ENCODE results near the gene LTBP4.

The LTBP4 gene

DNA sequence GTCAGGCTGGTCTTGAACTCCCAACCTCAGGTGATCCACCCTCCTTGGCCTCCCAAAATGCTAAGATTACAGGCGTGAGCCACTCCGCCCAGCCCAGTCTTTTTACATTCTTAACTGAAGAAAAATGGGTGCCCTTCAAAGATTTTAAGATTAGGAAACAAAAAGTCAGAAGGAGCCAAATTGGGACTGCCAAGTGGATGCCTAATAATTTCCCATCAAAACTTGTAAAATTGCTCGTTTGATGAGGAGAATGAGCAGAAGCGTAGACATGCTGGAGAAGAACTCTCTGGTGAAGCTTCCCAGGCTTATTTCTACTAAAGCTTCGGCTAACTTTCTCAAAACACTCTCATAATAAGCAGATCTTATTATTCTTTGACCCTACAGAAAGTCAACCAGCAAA lies 57.9 kb downstream of the LTBP4 start:
- TF ChIP-seq, protein P1, sequence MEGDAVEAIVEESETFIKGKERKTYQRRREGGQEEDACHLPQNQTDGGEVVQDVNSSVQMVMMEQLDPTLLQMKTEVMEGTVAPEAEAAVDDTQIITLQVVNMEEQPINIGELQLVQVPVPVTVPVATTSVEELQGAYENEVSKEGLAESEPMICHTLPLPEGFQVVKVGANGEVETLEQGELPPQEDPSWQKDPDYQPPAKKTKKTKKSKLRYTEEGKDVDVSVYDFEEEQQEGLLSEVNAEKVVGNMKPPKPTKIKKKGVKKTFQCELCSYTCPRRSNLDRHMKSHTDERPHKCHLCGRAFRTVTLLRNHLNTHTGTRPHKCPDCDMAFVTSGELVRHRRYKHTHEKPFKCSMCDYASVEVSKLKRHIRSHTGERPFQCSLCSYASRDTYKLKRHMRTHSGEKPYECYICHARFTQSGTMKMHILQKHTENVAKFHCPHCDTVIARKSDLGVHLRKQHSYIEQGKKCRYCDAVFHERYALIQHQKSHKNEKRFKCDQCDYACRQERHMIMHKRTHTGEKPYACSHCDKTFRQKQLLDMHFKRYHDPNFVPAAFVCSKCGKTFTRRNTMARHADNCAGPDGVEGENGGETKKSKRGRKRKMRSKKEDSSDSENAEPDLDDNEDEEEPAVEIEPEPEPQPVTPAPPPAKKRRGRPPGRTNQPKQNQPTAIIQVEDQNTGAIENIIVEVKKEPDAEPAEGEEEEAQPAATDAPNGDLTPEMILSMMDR (IDR thresholded peaks at IDR 0.05; ENCODE audit: borderline replicate concordance, extremely low read depth, low read length, poor library complexity, severe bottlenecking), result no peak
- no peak for TF ChIP-seq EZH2 (IDR thresholded peaks at IDR 0.05; ENCODE audit: borderline replicate concordance, low read depth, low read length, severe bottlenecking)
- no peaks in the 10 kb centered on the region for H4K20me1 ChIP-seq (ENCODE audit: insufficient read depth, low read length)
- DNase-seq (no peak), ATAC-seq (ENCODE audit: insufficient read depth, low read depth) (no peak)
- no peak overlapping the region for H2AFZ ChIP-seq (ENCODE audit: low read depth, low read length)
- no peaks in the 10 kb centered on the region for H3K27me3 ChIP-seq (ENCODE audit: insufficient read depth, low read length, poor library complexity)
- no peak overlapping the region for H3K4me2 ChIP-seq (ENCODE audit: insufficient read depth, low read length)
- no peaks in the 10 kb centered on the region for H3K9me3 ChIP-seq (ENCODE audit: insufficient read depth, low read length, severe bottlenecking)
- no peak overlapping the region for H3K27ac ChIP-seq (ENCODE audit: low read length)
- H3K4me3 ChIP-seq (ENCODE audit: low read depth in 1 of 2, low read length in 2 of 2), result no peak overlapping the region
- no peaks in the 10 kb centered on the region for H3K36me3 ChIP-seq (ENCODE audit: insufficient read depth, low read length)
- H3K79me2 ChIP-seq (ENCODE audit: insufficient read depth, low read length), result no peaks in the 10 kb centered on the region
- H3K4me1 ChIP-seq (ENCODE audit: insufficient read depth, low read length), result peaks cover 18% of the 10 kb centered on the region
- H3K9ac ChIP-seq (ENCODE audit: low read depth, low read length), result no peak overlapping the region

DNA sequence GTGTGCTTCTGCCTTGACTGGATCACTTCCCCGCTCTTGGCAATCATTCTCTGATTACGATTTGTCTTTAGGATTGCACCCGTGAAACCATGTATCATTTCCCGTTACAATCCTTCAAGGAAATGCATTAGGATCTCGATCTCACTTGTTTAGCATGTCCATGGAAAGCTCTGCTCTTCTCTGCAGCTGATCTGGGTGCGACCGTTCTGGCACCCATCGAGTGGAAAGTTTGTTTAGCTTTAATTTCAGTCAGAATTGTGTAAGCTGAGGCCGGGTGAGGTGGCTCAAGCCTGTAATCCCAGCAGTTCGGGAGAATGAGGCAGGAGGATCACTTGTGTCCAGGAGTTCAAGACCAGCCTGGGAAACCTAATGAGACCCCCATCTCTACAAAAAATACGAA lies 58.4 kb downstream of the LTBP4 start:
- peaks cover 18% of the 10 kb centered on the region for H3K4me1 ChIP-seq (ENCODE audit: insufficient read depth, low read length)
- H2AFZ ChIP-seq (ENCODE audit: low read depth, low read length), result no peak overlapping the region
- no peak overlapping the region for H3K4me2 ChIP-seq (ENCODE audit: insufficient read depth, low read length)
- H4K20me1 ChIP-seq (ENCODE audit: insufficient read depth, low read length), result no peaks in the 10 kb centered on the region
- ATAC-seq (ENCODE audit: insufficient read depth, low read depth) (no peak), DNase-seq (no peak)
- no peaks in the 10 kb centered on the region for H3K9me3 ChIP-seq (ENCODE audit: insufficient read depth, low read length, severe bottlenecking)
- H3K36me3 ChIP-seq (ENCODE audit: insufficient read depth, low read length), result no peaks in the 10 kb centered on the region
- no peak for TF ChIP-seq EZH2 (IDR thresholded peaks at IDR 0.05; ENCODE audit: borderline replicate concordance, low read depth, low read length, severe bottlenecking)
- TF ChIP-seq, protein P1 (IDR thresholded peaks at IDR 0.05; ENCODE audit: borderline replicate concordance, extremely low read depth, low read length, poor library complexity, severe bottlenecking), result no peak
- no peaks in the 10 kb centered on the region for H3K27me3 ChIP-seq (ENCODE audit: insufficient read depth, low read length, poor library complexity)
- no peak overlapping the region for H3K9ac ChIP-seq (ENCODE audit: low read depth, low read length)
- H3K4me3 ChIP-seq (ENCODE audit: low read depth in 1 of 2, low read length in 2 of 2), result no peak overlapping the region
- H3K27ac ChIP-seq (ENCODE audit: low read length), result no peak overlapping the region
- no peaks in the 10 kb centered on the region for H3K79me2 ChIP-seq (ENCODE audit: insufficient read depth, low read length)

DNA sequence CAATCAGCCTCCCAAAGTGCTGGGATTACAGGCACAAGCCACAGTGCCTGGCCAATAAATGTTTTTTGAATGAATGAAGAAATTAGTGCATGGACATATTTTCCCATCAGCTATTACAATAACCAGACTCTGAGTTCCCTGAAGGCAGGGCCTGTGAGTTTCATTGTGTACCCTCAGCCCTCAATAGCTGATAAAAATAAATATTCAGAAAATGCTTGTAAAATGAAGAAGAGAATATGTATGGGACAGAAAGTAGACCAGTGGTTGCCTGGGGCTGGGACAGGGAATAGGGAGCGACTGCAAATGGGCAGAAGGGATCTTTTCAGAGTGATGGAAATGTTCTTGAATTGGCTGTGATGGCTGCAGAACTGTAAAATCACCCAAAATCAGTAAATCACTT lies 60.4 kb downstream of the LTBP4 start:
- no peaks in the 10 kb centered on the region for H4K20me1 ChIP-seq (ENCODE audit: insufficient read depth, low read length)
- H3K9me3 ChIP-seq (ENCODE audit: insufficient read depth, low read length, severe bottlenecking), result no peaks in the 10 kb centered on the region
- H3K79me2 ChIP-seq (ENCODE audit: insufficient read depth, low read length), result no peaks in the 10 kb centered on the region
- H3K4me2 ChIP-seq (ENCODE audit: insufficient read depth, low read length), result no peak overlapping the region
- DNase-seq (no peak), ATAC-seq (ENCODE audit: insufficient read depth, low read depth) (no peak)
- H3K36me3 ChIP-seq (ENCODE audit: insufficient read depth, low read length), result no peaks in the 10 kb centered on the region
- TF ChIP-seq, protein P1 (IDR thresholded peaks at IDR 0.05; ENCODE audit: borderline replicate concordance, extremely low read depth, low read length, poor library complexity, severe bottlenecking), result no peak
- TF ChIP-seq EZH2 (IDR thresholded peaks at IDR 0.05; ENCODE audit: borderline replicate concordance, low read depth, low read length, severe bottlenecking), result no peak
- H3K27me3 ChIP-seq (ENCODE audit: insufficient read depth, low read length, poor library complexity), result no peaks in the 10 kb centered on the region
- no peak overlapping the region for H2AFZ ChIP-seq (ENCODE audit: low read depth, low read length)
- peaks cover 18% of the 10 kb centered on the region for H3K4me1 ChIP-seq (ENCODE audit: insufficient read depth, low read length)
- H3K4me3 ChIP-seq (ENCODE audit: low read depth in 1 of 2, low read length in 2 of 2), result no peak overlapping the region
- no peak overlapping the region for H3K9ac ChIP-seq (ENCODE audit: low read depth, low read length)
- H3K27ac ChIP-seq (ENCODE audit: low read length), result no peak overlapping the region
